ENCODE measurements around the gene RFC5.

- TF ChIP-seq CTCF (IDR thresholded peaks at IDR 0.05) (no peak), EP300 (IDR thresholded peaks at IDR 0.05) (no peak)
These were observed 15.7 kb downstream of the RFC5 start for GRCh38 chr12:118032188-118032587.

All from tibial nerve (tissue), 4 donors.